Measurements from ENCODE around the gene MTMR3.

- TF ChIP-seq, protein P1, sequence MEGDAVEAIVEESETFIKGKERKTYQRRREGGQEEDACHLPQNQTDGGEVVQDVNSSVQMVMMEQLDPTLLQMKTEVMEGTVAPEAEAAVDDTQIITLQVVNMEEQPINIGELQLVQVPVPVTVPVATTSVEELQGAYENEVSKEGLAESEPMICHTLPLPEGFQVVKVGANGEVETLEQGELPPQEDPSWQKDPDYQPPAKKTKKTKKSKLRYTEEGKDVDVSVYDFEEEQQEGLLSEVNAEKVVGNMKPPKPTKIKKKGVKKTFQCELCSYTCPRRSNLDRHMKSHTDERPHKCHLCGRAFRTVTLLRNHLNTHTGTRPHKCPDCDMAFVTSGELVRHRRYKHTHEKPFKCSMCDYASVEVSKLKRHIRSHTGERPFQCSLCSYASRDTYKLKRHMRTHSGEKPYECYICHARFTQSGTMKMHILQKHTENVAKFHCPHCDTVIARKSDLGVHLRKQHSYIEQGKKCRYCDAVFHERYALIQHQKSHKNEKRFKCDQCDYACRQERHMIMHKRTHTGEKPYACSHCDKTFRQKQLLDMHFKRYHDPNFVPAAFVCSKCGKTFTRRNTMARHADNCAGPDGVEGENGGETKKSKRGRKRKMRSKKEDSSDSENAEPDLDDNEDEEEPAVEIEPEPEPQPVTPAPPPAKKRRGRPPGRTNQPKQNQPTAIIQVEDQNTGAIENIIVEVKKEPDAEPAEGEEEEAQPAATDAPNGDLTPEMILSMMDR (IDR thresholded peaks at IDR 0.05) = no peak
- no peak for TF ChIP-seq PHF8 (IDR thresholded peaks at IDR 0.05; ENCODE audit: borderline replicate concordance, low read depth)
- no peak for TF ChIP-seq HDAC2 (IDR thresholded peaks at IDR 0.05)
- TF ChIP-seq RCOR1 (IDR thresholded peaks at IDR 0.05; ENCODE audit: low read depth, low read length) = no peak
- TF ChIP-seq POLR2A (IDR thresholded peaks at IDR 0.05; ENCODE audit: low read length) = no peak
- TF ChIP-seq RAD21 (conservative IDR thresholded peaks at IDR 0.05 in 1 of 2, IDR thresholded peaks at IDR 0.05 in 1 of 2) = no peak
Observed at GRCh38 chr22:30048681-30049080, 165.7 kb downstream of the MTMR3 start.

Data from A549 (cell line).